NCI-H82 treated with DMSO at 0.1 percent for 48 hours (cell line): ENCODE measurements around the gene KCNQ2.
A peak's percentile ranks its signal among the peaks of the same experiment; 100 is the strongest.

Source experiments
- DNase-seq: peaks from one replicate; lab custom pipeline; 2025; ENCODE audit not compliant: unreplicated experiment; lab: John Stamatoyannopoulos, UW

KCNQ2 gene

DNA sequence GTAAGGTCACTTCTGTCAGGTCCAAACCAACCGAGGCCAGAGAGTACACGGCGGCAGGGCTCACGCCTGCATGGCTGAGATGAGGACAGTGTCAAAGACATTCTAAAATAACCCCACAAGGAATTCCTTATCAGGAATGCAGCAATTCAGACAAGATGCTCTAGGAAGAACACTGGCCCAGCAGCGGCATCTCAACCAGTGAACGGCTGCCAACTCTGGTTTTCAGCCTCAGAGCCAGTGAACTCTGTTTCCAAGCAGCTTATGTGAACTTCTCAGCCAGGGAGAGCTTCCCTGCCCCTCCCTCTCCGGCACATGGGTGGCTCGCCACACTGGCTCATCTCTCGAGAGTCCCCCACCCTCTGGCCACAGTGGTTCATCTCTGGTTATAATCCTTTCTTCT lies 36.9 kb downstream of the KCNQ2 start:
- no peak for DNase-seq

DNA sequence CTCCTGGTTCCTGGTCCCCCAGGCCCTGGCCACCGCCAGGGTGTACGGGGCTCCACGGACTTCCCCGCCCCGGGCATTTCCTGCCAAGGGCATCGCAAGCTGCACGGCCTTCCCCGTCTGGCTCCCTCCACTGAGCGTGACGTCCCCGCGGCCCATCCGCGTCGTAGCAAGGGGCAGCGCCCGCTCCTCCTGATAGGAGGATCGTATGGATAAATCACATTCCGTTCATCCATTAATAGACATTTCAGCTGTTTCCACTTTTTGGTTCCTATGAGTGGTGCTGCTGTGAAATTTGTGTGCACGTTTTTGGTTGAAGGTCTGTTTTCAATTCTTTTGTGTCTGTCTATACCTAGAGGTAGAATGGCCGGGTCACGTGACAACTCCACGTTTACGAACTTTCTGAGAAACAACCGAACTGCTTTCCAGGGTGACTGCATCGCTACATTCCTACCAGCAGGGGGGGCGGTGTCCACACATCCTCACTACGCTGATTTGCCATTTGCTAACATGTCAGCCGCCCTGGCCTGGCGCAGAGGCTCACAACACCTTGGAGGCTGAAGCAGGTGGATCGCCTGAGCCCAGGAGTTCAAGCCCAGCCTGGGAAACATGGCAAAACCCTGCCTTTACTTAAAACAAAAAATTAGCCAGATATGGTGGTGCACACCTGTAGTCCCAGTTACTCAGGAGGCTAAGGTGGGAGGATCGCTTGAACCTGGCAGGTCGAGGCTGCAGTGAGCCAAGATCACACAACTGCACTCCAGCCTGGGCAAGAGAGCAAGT lies 37.7 kb downstream of the KCNQ2 start:
- DNase-seq: peak; percentile 54

DNA sequence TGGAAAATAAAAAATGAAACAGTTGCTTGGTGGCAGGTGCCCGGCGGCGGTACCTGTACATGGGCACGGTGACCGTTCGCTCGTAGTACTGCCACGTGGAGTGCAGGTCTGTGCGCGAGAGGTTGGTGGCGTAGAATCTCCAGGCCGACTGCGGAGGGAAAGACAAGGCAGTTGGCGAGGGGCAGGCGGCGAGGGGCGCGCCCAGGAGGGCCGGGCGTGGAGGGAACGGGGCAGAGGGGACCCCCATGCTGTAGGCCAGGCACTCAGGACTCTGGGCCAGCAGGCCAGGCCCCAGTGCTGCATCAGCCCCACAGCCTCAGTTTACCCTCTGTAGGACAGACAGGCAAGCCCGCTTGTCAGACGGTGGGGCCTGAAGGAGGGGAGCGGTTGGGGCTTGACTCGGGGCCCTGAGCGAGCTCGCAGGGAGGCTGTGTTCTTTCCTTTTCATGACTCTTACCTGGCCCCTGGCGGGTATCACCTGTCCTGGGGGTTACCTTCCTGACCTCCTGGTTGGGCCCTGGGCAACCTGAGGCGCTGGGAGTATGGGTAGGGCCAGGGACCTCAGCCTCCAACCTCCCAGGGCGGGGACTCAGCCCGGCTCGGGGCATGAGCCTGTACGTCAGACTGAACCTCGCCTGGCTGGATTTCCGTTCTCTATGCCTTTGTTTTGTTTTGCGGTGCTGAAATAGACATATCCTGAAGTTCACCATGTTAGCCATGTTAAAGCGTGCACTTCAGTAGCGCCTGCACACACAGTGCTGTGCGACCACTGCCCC lies 38.5 kb downstream of the KCNQ2 start:
- DNase-seq: no peak

DNA sequence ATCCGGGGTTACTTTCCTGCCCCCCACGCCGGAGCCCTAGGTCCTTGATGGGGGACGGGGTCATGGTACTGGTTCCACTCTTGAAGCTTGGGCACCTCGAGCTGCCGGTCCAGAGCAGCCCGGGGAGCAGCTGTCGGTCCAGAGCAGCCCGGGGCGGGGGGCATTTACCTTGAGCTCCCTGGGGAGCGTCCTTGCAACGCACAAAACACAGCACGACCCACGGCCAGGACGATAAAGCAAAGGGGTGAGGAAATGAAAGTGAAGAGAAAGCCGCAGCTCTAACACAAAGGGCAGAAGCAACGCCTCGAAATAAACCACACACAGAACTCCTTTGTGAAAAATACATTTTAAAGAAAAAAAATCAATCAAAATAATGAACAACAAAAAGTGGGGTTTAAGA lies 39.1 kb downstream of the KCNQ2 start:
- no peak for DNase-seq

DNA sequence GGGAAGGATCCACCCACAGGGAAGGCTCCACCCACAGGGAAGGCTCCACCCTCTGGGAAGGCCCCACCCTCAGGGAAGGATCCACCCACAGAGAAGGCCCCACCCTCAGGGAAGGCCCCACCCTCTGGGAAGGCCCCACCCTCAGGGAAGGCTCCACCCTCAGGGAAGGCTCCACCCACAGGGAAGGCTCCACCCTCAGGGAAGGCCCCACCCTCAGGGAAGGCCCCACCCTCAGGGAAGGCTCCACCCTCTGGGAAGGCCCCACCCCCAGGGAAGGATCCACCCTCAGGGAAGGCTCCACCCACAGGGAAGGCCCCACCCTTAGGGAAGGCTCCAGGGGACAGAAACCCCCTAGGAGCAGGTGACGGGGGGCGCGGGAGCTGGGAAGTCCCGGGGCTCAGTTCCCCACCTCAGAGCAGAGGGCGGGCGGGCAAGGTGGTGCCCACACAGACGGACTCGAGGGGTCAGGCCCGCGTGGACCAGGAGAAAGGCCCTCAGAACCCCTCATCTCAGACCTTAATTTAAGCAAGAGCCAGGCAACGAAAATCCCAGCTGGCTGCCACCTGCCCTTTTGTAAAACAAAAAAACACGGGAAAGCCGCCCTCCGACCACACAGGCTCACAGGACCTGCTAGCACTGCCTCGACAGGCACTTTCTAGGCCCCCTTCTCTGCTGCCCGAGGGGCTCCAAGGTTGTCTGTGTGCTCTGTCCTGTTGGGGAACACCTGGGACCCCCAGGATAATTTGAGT lies 39.7 kb downstream of the KCNQ2 start:
- no peak for DNase-seq

DNA sequence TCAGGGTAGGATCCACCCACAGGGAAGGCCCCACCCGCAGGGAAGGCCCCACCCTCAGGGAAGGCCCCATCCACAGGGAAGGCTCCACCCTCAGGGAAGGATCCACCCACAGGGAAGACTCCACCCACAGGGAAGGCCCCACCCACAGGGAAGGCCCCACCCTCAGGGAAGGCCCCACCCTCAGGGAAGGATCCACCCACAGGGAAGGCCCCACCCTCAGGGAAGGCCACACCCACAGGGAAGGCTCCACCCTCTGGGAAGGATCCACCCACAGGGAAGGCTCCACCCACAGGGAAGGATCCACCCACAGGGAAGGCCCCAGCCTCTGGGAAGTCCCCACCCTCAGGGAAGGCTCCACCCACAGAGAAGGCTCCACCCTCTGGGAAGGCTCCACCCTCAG lies 40.5 kb downstream of the KCNQ2 start:
- DNase-seq: no peak

DNA sequence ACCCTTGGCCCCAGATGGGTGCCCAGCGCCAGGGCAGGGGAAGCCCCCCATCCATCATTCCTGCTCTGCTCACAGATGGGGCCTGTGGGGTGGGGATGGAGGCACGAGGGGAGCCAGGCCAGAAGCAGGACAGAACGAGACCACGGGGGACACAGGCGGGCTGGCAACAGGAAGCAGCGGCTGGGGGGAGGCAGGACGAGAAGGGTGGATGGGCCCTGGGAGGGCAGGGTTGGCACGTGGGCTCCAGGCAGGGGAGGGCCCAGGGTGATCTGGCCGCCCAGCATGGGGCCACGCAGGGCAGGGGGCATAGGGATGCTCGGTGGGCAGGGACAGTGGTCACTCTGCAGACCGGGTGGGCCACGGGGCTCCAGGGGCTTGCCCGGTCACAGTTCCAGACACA lies 41.6 kb downstream of the KCNQ2 start:
- no peak for DNase-seq

DNA sequence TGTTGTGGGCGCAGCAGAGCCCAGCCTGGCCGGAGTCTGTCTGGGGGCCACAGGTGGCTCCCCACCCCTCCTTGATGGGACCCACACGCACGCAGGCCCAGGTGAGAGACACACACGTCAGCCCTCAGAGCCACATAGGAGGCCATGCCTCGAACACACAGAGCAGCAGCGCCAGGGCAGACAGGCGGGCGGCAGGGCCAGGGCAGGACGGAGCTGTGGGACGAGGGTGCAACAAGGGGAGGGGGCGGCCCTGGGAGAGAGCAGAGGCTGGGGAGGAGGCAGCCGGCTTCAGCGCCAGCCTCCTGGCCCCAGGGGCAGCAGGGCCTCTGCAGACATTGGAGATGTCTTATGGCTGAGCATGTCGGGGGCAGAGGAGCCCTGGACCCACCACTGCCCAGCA lies 42.5 kb downstream of the KCNQ2 start:
- no peak for DNase-seq

DNA sequence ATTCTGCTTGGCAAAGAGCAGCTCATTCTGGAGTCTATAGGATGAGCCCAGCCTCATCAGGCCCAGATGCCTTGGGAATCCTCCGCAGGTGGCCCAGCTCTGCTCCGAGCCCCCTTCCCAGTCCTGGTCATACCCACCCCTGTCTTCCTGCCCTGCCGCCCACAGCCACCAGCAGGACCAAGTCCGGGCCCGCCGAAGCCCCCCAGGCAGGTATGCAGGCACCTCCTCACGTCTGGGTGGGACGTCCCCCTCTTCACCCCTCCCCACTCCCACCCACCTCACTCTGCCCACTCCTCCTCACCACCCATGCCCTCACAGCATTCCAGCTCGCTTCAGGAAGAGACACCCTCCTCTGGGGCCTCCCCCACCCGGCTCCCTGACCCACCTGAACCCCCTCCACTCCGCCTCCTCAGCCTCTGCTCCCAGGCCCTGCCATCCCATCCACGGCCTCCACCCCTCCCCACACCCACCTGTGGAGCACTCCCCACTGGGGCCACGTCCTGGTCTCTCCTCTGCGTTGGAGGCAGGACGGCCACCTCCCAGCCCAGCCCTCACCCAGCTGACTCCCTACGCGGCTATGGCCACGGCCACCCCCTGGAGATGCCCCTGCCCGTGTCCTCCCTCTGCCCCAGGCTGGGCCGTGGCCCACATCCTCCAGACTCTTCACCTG lies 43.4 kb downstream of the KCNQ2 start:
- no peak for DNase-seq

DNA sequence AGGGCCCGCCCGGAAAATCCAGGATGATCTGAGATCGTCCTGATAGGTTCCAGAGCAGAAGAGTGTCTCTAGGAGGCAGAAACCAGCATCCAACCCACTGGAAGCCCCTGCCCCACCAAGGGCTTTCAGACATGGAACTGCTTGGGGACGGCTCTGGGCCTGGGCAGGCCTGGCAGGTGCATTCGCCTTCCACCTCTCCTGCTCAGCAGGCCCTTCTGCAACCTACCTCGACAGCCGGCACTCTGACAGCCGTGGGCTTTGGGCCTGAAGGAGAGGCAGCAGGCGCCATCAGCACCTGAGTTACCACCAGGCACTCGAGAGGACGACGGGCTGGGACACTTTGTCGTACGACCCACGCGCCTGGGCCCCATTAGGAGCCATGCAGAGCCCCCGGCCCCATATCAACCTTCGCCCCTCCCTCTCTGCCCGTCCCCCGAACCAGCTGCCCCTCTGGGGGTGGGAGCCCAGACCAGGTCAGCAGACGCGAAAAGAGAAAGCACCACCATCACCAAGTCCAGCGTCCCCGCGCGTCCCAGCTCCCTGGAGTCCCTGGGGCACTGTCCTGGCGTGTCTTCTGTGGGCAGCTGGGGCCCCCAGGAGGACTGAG lies 44.6 kb downstream of the KCNQ2 start:
- DNase-seq: no peak

DNA sequence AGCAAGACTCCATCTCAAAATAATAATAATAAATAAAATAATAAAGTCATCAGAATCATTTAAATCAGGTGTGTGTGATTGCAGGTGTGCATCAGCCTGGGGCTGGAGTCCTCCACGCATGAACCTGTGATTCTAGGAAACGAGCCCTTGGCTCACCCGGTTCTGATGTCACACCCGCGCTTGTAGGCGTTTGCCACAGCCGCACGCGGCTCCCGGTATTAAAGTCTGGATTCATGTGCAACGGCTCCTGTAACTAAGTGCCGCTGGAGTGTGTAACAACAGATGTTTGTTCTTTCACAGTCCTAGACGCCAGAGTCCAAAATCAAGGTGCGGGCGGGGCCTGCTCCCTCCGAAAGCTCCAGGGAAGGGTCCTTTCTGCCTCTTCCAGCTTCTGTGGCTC lies 45.2 kb downstream of the KCNQ2 start:
- DNase-seq: no peak

DNA sequence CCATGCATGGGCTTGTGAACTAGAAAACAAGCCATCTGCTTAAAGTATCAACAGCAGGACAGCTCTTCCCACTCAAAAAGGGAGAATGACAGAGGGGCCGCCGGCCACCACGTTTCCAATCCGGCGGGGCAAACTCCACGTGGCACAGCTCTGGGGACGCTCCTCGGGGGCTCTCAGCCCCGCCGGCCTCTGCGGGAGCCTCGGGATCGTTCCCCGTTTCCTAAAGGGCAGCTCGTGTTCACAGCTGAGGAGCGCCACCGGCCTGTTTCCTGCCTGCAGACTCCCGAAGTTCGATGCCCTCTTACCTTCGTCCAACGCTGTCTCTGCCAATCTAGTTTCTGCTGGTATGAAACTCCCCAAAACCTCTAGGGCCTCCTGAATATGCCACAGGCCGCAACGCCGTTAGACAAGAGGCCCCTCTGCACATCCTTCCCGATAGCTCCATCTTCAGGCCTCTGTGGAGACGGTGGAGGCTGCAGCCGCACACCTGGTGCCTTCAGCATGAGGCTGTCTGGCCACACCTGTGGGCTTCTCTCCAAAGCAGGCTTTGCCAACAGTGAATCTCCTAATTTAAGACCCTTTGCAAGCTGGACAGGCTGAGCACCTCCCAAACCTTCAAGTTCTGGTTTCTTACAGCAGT lies 46.5 kb downstream of the KCNQ2 start:
- no peak for DNase-seq

DNA sequence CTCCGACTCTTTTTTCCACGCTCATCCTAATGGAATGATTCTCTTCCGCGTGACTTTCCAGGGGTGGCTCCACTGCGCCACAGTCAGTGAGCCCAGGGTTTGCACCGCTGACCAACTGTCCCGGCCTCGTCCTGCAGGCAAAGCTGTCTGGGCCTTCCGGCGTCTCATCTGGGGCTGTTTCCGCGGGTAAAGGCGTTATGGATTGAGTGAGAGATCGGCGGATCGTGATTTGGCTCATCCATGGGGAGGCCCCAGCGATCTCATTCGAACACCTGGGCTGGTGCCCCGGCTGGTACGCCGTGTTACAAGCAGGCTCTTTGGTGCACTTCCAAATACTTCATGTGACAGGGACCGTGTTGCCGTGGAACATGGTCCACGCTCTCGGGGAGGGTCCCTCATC lies 47.8 kb downstream of the KCNQ2 start:
- no peak for DNase-seq

DNA sequence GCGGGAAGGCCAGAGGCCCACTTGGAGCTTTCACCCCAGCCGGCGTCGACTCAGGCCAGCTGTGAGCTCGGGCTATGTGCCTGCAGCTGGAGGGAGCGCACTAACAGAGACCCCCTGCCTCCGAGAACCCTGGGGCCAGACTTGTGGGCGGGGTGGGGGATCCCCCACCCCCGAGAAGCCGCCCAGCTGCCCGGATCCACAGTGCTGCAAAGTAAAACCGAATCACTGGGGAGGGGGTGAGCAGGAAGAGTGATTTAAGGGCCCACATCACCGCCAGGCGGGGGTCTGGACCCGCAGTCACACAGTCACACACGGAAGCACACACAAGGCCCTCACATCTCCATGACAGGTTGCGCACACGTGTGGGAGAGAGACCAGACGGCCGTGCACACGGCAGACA lies 48.7 kb downstream of the KCNQ2 start:
- no peak for DNase-seq

DNA sequence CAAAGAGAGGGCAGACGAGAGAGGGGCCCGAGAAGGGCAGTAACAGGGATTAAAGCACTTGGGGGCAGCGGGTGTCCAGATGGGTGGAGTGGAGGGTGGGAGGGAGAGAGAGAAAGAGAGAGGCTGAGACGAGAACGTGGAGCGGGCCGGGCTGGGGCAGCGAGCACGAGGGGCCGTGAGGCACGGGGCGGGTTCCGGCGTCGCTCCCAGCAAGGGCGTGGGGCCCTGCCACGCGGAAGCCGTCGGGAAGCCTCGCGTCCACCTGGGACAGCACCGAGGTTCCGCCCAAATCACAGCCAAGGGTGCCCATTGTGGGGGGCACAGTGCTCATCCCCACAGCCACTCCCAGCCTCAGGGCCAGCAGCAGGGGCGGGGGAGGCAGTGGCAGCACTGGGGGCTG lies 49.8 kb downstream of the KCNQ2 start:
- no peak for DNase-seq

DNA sequence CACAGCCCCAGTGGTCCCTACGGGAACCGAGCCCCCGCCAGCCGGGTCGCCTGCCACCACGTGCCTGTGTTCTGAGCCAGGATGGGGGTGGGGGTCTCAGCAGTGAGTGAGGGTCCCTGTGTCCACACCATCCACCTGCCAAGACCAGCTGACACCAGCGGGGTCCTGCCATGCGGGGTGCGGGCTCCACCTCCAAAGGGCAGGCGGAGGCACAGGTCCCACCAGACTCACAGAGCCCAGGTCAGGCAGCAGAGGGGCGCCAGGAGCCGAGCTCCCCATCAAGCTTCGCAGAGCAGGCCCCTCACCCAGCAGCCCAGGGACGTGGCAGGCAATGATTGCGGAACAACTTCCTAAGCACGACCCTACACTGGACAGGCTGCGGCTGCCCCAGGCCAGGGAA lies 50.5 kb downstream of the KCNQ2 start:
- no peak for DNase-seq

DNA sequence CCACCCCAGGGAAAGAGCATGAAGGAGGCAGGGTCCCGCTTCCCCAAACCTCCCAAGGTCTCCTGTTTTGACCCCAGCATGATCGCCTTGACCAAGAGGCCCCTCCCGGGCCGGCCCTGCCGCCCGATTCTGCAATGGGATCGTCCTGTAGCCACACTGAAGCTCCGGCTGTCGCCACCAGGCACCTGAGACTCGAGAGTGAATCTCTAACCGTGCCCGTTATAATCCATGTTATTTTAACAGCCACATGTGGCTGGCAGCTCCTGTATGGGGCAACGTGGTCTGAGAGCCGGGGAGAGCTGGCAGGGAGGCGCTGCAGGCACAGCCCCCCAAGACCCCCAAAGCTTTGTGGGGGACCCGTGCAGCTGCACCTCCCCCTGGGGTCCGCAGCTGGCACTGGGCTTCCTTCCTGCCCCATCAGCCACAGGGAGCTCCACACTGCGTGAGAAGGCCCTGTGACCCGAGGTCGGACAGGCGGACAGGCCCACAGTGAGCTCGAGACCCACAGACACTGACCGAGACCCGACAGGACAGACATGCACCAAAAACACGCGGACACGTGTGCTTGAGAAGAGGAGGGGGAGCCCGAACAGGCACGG lies 51.3 kb downstream of the KCNQ2 start:
- DNase-seq: no peak

DNA sequence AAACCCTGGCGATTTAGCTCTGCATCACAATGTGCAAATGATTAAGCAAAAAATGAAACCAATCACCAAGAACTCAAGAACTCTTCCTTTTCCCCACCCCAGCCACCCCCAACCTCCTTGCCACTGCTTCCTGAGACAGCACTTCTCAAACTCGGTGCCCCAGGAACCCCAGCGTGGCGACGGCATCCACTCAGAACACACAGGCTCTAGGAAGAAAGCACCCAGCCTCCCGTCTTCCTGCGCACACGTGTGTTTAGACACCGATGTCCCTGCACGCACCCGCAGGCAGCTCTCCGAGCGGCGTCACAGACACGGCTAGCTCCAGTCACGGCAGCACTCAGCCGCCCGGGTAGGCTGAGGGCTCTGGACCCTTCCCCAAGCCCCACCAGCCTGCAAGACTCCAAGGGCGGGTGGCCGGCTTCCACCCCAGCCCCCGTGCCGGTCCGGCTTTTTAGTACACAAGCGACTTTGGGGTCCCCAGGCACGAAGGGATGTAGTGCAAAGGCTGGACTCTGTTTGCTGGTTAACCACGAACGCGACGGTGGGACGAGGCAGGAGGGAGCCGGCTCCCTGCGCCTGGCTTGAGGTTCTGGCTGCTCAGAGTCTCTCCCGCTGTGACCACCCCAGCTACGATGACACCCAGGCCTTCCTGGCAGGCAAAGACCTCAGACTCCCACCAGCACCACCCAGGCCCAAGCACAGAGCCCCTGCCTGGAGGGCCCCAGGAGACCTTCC lies 51.9 kb downstream of the KCNQ2 start:
- DNase-seq: no peak

DNA sequence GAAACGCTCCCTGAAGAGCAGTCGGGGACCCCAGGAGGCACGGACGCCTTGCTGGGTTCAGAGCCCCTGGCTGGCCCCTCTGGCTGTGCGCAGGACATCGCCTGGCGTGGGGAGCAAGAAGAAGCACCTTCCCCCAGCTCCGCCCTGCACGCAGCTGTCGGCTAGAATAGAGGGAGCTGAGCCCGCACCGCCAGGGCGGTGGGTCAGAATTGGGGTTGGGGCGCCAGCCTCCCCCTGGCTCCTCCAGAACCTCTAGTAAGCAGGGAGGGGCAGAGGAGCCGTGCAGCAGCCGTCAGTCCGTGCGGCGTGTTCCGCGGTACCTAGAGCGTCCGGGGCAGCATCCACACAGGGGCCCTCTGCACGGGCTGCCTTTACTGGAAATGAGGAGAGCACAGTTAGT lies 53.2 kb downstream of the KCNQ2 start:
- DNase-seq: no peak
